Ramos (cell line): ENCODE results near the gene SLC4A11.
"Not testable (repeated sequence)": the region's sequence is repeated elsewhere in the genome, so short reads cannot be mapped to it uniquely, and the experiment has no call there.

ENCODE experiments used
- in situ Hi-C: fragments of 300-500 bp; cut with MboI; formaldehyde crosslinking; loops from one replicate; pipeline ENCODE4 v1.14.3; 2022; ENCODE audit warnings: low sequenced_read_pairs; ENCODE audit not compliant: unreplicated experiment

The SLC4A11 gene

GRCh38 chr20:3229798-3230197, 9.2 kb downstream of the SLC4A11 start:
- in situ Hi-C loops: no loop called here

GRCh38 chr20:3229158-3229557, 9.8 kb downstream of the SLC4A11 start:
- in situ Hi-C loops: no loop called here

DNA sequence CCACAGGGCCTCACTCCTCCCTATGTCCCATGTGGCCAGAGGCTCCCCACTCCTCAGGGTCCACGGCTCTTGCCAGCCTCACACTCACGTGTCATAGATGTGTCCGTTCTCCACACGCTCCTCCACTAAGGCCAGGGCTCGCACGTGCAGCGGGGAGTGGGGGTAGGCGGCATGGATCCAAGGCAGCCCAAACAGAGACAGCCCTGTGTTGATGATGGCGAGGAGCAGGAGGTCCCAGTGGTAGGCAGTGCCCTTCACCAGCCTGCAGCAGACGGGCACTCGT, 10.3 kb downstream of the SLC4A11 start:
- in situ Hi-C loops: no loop called here

- in situ Hi-C loops: no loop called here
Observed at GRCh38 chr20:3227936-3228749, 10.8 kb downstream of the SLC4A11 start.

DNA sequence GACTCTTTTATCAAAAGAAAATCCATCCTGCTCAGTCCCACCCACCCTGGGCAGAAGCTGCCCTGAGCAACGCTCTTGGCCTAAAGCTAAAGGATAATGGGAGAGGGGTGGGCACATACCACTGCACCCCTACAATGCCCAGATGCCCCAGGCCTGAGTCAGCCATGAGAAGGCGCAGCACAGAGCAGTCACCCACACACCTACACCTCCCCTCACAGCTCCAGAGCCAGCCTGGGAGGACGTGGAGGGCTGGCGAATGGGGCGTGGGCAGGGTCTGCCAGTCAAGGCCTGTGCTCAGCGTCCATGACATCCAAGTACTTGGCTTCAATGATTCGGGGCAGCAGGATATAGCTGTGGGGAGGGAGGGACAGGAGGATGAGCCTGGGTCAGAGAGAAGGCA, 11.5 kb downstream of the SLC4A11 start:
- in situ Hi-C loops: no loop called here

GRCh38 chr20:3226864-3227263, 12.1 kb downstream of the SLC4A11 start:
- in situ Hi-C loops: no loop called here

DNA sequence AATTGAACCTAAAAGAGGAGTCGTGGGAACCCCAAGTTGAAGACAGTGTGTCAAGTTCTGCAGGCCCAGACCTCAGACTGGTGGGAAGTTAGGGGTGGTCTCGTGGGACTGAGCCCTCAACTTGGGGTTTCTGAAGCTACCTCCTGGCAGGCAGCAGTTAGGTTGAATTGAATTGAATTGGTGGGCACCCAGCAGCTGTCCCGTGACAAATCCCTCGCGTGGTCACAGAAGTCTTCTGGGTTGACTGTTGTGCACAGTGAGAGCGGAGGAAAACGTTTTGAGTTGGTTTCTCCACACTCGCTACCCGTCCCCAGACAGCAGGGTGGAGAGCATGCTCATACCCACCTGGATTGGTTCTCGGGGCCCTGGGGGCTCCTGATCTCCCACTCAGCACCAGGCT, 12.9 kb downstream of the SLC4A11 start:
- in situ Hi-C loops: no loop called here

DNA sequence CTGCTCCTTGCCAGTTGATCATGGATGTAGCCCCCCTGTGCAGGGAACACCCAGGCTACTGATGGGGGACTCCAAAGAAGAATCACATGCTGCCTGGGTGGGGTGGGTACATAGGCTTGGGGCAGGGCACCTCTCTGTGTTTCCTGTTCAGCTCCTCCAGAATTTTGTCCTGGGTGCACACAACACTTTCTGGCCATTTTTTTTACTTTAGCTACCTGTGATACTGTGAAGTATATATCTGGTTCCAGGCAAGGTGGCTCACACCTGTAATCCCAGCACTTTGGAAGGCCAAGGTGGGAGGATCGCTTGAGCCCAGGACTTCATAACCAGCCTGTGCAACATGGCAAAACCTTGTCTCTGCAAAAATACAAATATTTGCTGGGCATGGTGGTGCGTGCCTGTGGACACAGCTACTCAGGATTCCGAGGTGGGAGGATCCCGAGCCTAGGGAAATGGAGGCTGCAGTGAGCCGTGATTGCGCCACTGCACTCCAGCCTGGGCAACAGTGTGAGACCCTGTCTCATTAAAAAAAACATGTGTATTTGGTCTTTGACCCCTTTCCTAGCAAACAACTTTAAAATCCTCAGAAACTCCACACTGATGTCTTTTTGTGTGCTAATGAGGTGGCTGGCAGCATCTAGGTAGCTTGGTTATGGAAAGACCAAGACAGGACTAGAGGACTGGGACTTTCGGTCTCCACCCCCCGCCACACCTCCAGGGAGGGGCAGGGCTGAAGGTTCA, 14.1 kb downstream of the SLC4A11 start:
- in situ Hi-C loops: no loop called here

DNA sequence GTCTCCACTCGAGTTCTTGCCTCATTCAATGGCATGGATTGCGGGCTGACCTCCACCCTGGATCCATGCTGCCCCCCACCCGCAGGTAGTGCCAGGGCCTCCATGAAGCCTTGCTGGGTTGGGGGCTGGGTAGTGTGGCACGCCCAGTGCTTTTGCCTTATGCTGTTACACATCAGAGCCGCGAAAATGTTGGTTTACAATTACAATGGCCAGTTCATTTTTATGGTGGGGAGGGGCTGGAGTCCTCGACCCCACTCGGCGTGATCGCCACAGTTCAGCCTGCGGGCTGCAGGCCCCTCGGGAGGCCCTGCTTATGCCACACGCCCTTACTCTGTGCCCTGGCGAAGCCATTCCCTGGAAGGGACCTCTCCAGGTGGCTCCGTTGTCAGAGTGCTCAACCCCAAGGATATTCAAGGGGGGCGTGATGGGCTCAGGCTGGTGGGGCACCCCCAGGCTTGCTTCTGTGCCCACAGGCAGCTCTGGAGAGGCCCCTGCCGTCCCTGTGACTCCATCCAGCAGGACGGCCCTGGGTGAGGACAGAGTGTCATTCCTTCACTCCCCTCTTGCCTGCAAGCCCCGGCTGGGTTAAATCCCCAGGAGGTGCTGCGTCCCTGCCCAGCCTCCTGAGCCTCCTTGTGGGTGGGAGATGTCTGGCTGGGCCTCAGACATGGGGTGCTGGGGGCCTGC, 14.9 kb downstream of the SLC4A11 start:
- in situ Hi-C loops: no loop called here

DNA sequence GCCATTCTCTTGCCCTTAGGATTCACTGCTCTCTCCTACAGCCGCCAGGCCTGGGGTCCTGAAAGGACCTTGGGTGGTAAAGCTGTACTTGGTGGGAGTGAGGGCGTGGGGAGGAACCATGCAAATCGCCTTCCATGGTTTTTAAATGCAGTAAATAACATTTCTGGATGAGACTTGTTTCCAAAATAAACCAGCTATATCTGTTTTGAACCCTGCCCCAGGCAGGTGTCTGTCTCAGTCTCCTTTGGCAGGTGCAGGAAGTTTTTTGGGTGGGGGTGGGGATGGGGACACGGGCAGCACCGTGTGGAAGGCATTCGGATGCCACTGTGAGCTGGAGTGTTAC, 15.4 kb downstream of the SLC4A11 start:
- in situ Hi-C loops: no loop called here

DNA sequence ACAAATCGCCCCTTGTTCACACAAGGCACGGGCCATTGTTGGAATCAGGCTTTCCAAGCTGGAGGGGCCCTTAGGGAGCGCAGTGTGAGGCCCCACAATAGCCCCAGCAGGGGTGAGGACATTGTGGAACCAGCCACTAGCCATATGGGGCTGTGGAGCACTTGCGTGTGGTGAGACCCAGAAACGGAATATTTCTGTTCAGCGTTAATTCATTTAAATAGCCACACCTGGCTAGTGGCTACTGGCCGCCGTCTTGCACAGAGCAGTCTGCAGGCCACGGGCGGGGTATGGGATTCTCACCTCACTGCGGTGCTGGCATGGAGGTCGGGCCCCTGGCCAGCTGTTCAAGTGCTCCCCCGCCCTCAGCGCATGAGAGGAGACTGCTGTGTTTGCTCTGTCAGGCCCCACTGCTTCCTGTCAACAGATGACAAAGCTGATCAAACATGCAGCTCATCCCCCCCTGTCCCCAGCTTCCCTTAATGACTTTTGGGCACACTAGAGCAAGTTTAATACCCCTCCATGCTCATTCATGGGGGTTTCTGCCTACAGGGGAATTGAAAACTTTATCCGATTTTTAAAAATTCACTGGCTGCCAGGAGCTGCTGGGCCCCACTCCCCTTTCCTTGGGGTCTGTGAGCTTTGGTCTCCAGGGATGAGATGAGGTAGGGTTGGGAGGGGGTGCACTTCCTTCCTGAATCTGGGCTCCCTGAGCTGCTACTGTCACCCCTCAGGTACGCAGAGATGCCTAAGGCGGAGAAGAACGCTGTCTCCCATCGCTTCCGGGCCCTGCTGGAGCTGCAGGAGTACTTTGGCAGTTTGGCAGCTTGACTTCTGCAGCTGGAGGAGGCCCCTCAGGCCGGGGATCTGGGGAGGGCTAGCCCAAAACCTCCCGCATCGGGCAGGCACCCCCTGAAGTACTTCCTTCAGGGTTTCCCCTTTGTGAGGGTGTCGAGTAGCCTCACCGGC, 16.1 kb downstream of the SLC4A11 start:
- in situ Hi-C loops: no loop called here

- in situ Hi-C loops: no loop called here
Observed at GRCh38 chr20:3221398-3222226, 17.4 kb downstream of the SLC4A11 start.

DNA sequence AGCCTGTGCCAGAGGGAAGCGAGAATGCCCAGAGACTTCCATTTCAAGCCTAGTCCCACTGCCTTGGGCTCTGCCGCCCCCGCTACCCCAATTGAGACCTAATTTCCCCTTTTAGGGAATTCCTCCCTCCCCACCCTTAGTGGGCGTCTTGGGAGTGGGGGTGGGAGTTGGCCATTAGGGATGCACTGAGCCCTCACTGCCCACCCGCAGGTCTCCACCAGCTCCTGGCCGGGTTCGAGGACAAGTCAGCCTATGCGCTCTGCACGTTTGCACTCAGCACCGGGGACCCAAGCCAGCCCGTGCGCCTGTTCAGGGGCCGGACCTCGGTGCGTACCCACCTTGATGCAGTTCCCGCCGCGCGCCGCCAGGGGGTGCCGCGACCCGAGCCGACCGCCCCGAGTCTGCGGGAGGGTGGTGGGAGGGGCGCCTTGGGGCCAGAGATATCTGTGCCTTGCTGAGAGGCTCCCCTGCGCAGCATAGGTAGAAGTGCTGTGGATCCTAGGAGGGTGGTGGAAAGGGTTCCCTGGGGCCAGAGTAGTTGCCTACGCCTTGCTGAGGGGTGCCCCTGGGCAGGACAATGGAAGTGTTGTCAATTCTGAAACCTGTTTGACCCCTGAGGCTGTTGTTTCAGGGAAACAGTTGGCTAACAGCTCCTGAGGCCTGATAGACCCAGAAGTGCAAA, 20.5 kb downstream of the SLC4A11 start:
- in situ Hi-C loops: no loop called here

- in situ Hi-C loops: not testable (repeated sequence)
Observed at GRCh38 chr20:3215359-3215917, 23.6 kb downstream of the SLC4A11 start.

GRCh38 chr20:3213226-3213625, 25.8 kb downstream of the SLC4A11 start:
- in situ Hi-C loops: no loop called here

DNA sequence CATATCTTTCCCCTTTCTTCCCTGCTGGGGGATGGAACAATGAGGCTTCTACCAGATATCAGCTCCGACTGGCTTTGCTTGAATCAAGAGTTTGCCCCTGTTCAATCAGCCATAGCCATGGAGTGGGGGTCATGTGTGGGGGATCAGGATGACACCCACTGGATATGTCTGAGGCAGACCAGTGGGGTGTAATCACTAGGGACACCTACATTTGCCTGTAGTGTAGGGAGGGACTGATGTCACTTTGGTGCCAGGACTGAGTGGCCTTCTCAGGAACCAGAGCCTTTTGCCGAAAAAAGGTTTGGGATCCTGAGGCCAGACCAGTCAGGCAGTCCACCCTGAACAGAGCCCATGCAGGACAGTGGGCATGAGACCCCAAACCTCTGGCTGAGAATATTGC, 28.6 kb downstream of the SLC4A11 start:
- in situ Hi-C loops: no loop called here

GRCh38 chr20:3209946-3210317, 29.1 kb downstream of the SLC4A11 start:
- in situ Hi-C loops: no loop called here

GRCh38 chr20:3209257-3209945, 29.6 kb downstream of the SLC4A11 start, which contains the start of gene ITPA:
Gene ITPA (plus strand): TSS chr20:3209498. CDS start chr20:3209552, 54 bp downstream.
- in situ Hi-C loops: no loop called here
